ENCODE data around the gene H1-8.

H1-8 gene

DNA sequence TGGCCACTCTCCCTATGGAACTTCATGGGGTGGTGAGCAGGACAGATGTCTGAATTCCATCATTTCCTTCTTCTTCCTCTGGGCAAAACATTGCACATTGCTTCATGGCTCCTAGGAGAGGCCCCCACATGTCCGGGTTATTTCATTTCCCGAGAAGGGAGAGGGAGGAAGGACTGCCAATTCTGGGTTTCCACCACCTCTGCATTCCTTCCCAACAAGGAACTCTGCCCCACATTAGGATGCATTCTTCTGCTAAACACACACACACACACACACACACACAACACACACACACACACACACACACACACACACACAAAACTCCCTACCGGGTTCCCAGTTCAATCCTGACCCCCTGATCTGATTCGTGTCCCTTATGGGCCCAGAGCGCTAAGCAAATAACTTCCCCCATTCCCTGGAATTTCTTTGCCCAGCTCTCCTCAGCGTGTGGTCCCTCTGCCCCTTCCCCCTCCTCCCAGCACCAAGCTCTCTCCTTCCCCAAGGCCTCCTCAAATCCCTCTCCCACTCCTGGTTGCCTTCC lies 12.7 kb upstream of the H1-8 start:
- peaks cover 12% of the 10 kb centered on the region for H3K4me1 Mint-ChIP-seq
- H3K4me3 Mint-ChIP-seq: no peak overlapping the region
- no peak overlapping the region for H3K27ac Mint-ChIP-seq (ENCODE audit: low read depth)
- no peak for ATAC-seq (replicated peaks; ENCODE audit: extremely low read depth, poor library complexity, severe bottlenecking)
- DNase-seq (ENCODE audit: low spot score in 2 of 2): no peak
- no peaks in the 10 kb centered on the region for H3K27me3 Mint-ChIP-seq
- H3K9me3 Mint-ChIP-seq: no peaks in the 10 kb centered on the region
- peaks cover 1% of the 10 kb centered on the region for H3K36me3 Mint-ChIP-seq (ENCODE audit: insufficient read depth)

- Mint-ChIP-seq H3K4me3 (no peak overlapping the region), H3K4me1 (peaks cover 12% of the 10 kb centered on the region), H3K27ac (ENCODE audit: low read depth) (no peak overlapping the region), H3K36me3 (ENCODE audit: insufficient read depth) (peaks cover 1% of the 10 kb centered on the region), H3K27me3 (no peaks in the 10 kb centered on the region), H3K9me3 (no peaks in the 10 kb centered on the region)
- DNase-seq (ENCODE audit: low spot score in 2 of 2) (no peak), ATAC-seq (replicated peaks; ENCODE audit: extremely low read depth, poor library complexity, severe bottlenecking) (no peak)
Measured at GRCh38 chr3:129530821-129531220, 12.2 kb upstream of the H1-8 start.

DNA sequence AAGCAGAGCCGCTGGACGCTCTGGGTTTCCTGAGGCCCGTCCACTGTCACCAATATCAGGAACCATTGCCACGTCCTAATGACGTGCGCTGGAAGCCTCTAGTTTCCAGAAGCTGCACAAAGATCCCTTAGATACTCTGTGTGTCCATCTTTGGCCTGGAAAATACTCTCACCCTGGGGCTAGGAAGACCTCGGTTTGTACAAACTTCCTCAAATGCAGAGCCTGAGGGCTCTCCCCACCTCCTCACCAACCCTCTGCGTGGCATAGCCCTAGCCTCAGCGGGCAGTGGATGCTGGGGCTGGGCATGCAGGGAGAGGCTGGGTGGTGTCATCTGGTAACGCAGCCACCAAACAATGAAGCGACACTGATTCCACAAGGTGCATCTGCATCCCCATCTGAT lies 11.3 kb upstream of the H1-8 start:
- Mint-ChIP-seq H3K27me3 (no peaks in the 10 kb centered on the region), H3K4me3 (no peak overlapping the region), H3K4me1 (peaks cover 12% of the 10 kb centered on the region), H3K27ac (ENCODE audit: low read depth) (peak overlapping the region; percentile 13), H3K36me3 (ENCODE audit: insufficient read depth) (peaks cover 1% of the 10 kb centered on the region), H3K9me3 (no peaks in the 10 kb centered on the region)
- no peak for DNase-seq (ENCODE audit: low spot score in 2 of 2)
- no peak for ATAC-seq (replicated peaks; ENCODE audit: extremely low read depth, poor library complexity, severe bottlenecking)

DNA sequence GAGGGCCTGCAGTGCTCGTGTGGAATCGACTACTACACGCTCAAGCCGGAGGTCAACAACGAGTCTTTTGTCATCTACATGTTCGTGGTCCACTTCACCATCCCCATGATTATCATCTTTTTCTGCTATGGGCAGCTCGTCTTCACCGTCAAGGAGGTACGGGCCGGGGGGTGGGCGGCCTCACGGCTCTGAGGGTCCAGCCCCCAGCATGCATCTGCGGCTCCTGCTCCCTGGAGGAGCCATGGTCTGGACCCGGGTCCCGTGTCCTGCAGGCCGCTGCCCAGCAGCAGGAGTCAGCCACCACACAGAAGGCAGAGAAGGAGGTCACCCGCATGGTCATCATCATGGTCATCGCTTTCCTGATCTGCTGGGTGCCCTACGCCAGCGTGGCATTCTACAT lies 10.7 kb upstream of the H1-8 start:
- Mint-ChIP-seq H3K36me3 (ENCODE audit: insufficient read depth) (peaks cover 1% of the 10 kb centered on the region), H3K27ac (ENCODE audit: low read depth) (peak overlapping the region; percentile 13), H3K9me3 (no peaks in the 10 kb centered on the region), H3K4me1 (peaks cover 12% of the 10 kb centered on the region), H3K27me3 (no peaks in the 10 kb centered on the region), H3K4me3 (no peak overlapping the region)
- ATAC-seq (replicated peaks; ENCODE audit: extremely low read depth, poor library complexity, severe bottlenecking) (no peak), DNase-seq (ENCODE audit: low spot score in 2 of 2) (no peak)

DNA sequence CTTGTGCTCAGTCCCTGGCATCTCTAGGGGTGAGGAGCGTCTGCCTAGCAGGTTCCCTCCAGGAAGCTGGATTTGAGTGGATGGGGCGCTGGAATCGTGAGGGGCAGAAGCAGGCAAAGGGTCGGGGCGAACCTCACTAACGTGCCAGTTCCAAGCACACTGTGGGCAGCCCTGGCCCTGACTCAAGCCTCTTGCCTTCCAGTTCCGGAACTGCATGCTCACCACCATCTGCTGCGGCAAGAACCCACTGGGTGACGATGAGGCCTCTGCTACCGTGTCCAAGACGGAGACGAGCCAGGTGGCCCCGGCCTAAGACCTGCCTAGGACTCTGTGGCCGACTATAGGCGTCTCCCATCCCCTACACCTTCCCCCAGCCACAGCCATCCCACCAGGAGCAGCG lies 9.6 kb upstream of the H1-8 start:
- no peak overlapping the region for H3K4me3 Mint-ChIP-seq
- H3K27ac Mint-ChIP-seq (ENCODE audit: low read depth): no peak overlapping the region
- ATAC-seq (replicated peaks; ENCODE audit: extremely low read depth, poor library complexity, severe bottlenecking) (no peak), DNase-seq (ENCODE audit: low spot score in 2 of 2) (no peak)
- H3K27me3 Mint-ChIP-seq: no peaks in the 10 kb centered on the region
- no peaks in the 10 kb centered on the region for H3K9me3 Mint-ChIP-seq
- H3K4me1 Mint-ChIP-seq: peaks cover 12% of the 10 kb centered on the region
- H3K36me3 Mint-ChIP-seq (ENCODE audit: insufficient read depth): peaks cover 1% of the 10 kb centered on the region

- no peaks in the 10 kb centered on the region for H3K9me3 Mint-ChIP-seq
- H3K36me3 Mint-ChIP-seq (ENCODE audit: insufficient read depth): peaks cover 1% of the 10 kb centered on the region
- ATAC-seq (replicated peaks; ENCODE audit: extremely low read depth, poor library complexity, severe bottlenecking) (no peak), DNase-seq (ENCODE audit: low spot score in 2 of 2) (no peak)
- no peak overlapping the region for H3K27ac Mint-ChIP-seq (ENCODE audit: low read depth)
- H3K4me1 Mint-ChIP-seq: peaks cover 12% of the 10 kb centered on the region
- no peaks in the 10 kb centered on the region for H3K27me3 Mint-ChIP-seq
- no peak overlapping the region for H3K4me3 Mint-ChIP-seq
Measured at GRCh38 chr3:129534428-129535027, 8.4 kb upstream of the H1-8 start.

GRCh38 chr3:129535075-129535474 lies 7.9 kb upstream of the H1-8 start:
- ATAC-seq (replicated peaks; ENCODE audit: extremely low read depth, poor library complexity, severe bottlenecking) (no peak), DNase-seq (ENCODE audit: low spot score in 2 of 2) (no peak)
- Mint-ChIP-seq H3K4me1 (peaks cover 12% of the 10 kb centered on the region), H3K4me3 (no peak overlapping the region), H3K27ac (ENCODE audit: low read depth) (no peak overlapping the region), H3K36me3 (ENCODE audit: insufficient read depth) (peaks cover 1% of the 10 kb centered on the region), H3K27me3 (no peaks in the 10 kb centered on the region), H3K9me3 (no peaks in the 10 kb centered on the region)

GRCh38 chr3:129536374-129536667 lies 6.7 kb upstream of the H1-8 start:
- H3K27me3 Mint-ChIP-seq: no peaks in the 10 kb centered on the region
- no peak overlapping the region for H3K27ac Mint-ChIP-seq (ENCODE audit: low read depth)
- H3K4me3 Mint-ChIP-seq: no peak overlapping the region
- ATAC-seq (replicated peaks; ENCODE audit: extremely low read depth, poor library complexity, severe bottlenecking) (no peak), DNase-seq (ENCODE audit: low spot score in 2 of 2) (no peak)
- H3K9me3 Mint-ChIP-seq: no peaks in the 10 kb centered on the region
- peaks cover 1% of the 10 kb centered on the region for H3K36me3 Mint-ChIP-seq (ENCODE audit: insufficient read depth)
- H3K4me1 Mint-ChIP-seq: peaks cover 12% of the 10 kb centered on the region

- H3K9me3 Mint-ChIP-seq: no peaks in the 10 kb centered on the region
- H3K4me1 Mint-ChIP-seq: peaks cover 7% of the 10 kb centered on the region
- H3K27ac Mint-ChIP-seq (ENCODE audit: low read depth): peak overlapping the region; percentile 81
- ATAC-seq (replicated peaks; ENCODE audit: extremely low read depth, poor library complexity, severe bottlenecking) (no peak), DNase-seq (ENCODE audit: low spot score in 2 of 2) (no peak)
- H3K36me3 Mint-ChIP-seq (ENCODE audit: insufficient read depth): peaks cover under 1% of the 10 kb centered on the region
- H3K27me3 Mint-ChIP-seq: no peaks in the 10 kb centered on the region
- H3K4me3 Mint-ChIP-seq: no peak overlapping the region
Measured at GRCh38 chr3:129536804-129537203, 6.2 kb upstream of the H1-8 start.

GRCh38 chr3:129539206-129539605 lies 3.8 kb upstream of the H1-8 start:
- no peak overlapping the region for H3K4me3 Mint-ChIP-seq
- ATAC-seq (replicated peaks; ENCODE audit: extremely low read depth, poor library complexity, severe bottlenecking) (no peak), DNase-seq (ENCODE audit: low spot score in 2 of 2) (no peak)
- H3K27me3 Mint-ChIP-seq: no peaks in the 10 kb centered on the region
- no peaks in the 10 kb centered on the region for H3K9me3 Mint-ChIP-seq
- H3K4me1 Mint-ChIP-seq: peaks cover 3% of the 10 kb centered on the region
- H3K36me3 Mint-ChIP-seq (ENCODE audit: insufficient read depth): peaks cover 3% of the 10 kb centered on the region
- H3K27ac Mint-ChIP-seq (ENCODE audit: low read depth): no peak overlapping the region

- H3K4me1 Mint-ChIP-seq: no peaks in the 10 kb centered on the region
- no peaks in the 10 kb centered on the region for H3K9me3 Mint-ChIP-seq
- no peak for DNase-seq (ENCODE audit: low spot score in 2 of 2)
- ATAC-seq (replicated peaks; ENCODE audit: extremely low read depth, poor library complexity, severe bottlenecking): no peak
- H3K27me3 Mint-ChIP-seq: no peaks in the 10 kb centered on the region
- H3K36me3 Mint-ChIP-seq (ENCODE audit: insufficient read depth): peaks cover 3% of the 10 kb centered on the region
- H3K4me3 Mint-ChIP-seq: no peak overlapping the region
- H3K27ac Mint-ChIP-seq (ENCODE audit: low read depth): no peak overlapping the region
Measured at GRCh38 chr3:129540776-129541516, 2.0 kb upstream of the H1-8 start.

DNA sequence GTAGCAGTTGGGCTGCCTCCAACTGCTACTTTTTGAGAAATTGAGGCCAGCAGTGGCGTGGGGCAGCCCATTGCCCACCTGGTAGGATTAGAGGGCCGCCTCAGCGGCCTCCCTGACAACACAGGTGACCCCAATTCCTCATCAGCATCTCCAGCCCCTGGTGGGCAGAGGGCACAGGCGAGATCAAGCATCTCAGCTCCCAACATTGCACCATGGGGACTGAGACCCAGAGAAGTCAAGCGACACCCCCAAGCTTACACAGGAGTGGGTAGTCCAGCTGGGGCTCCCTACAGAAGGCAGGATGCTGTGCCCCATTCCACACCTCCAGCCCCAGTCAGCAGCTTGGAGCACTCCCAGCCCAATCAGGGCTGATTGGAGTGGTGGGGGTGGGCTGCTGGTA lies 228 bp upstream of the H1-8 start:
- no peaks in the 10 kb centered on the region for H3K27me3 Mint-ChIP-seq
- ATAC-seq (replicated peaks; ENCODE audit: extremely low read depth, poor library complexity, severe bottlenecking): no peak
- H3K36me3 Mint-ChIP-seq (ENCODE audit: insufficient read depth): peaks cover 3% of the 10 kb centered on the region
- H3K9me3 Mint-ChIP-seq: no peaks in the 10 kb centered on the region
- H3K4me3 Mint-ChIP-seq: no peak overlapping the region
- H3K27ac Mint-ChIP-seq (ENCODE audit: low read depth): no peak overlapping the region
- no peaks in the 10 kb centered on the region for H3K4me1 Mint-ChIP-seq
- no peak for DNase-seq (ENCODE audit: low spot score in 2 of 2)

- Mint-ChIP-seq H3K4me3 (no peak overlapping the region), H3K36me3 (ENCODE audit: insufficient read depth) (peaks cover 3% of the 10 kb centered on the region), H3K27me3 (no peaks in the 10 kb centered on the region), H3K4me1 (no peaks in the 10 kb centered on the region), H3K9me3 (no peaks in the 10 kb centered on the region), H3K27ac (ENCODE audit: low read depth) (peak overlapping the region; percentile 10)
- DNase-seq (ENCODE audit: low spot score in 2 of 2): no peak
- no peak for ATAC-seq (replicated peaks; ENCODE audit: extremely low read depth, poor library complexity, severe bottlenecking)
Measured at GRCh38 chr3:129543999-129544398, 1.0 kb downstream of the H1-8 start.

All from central memory CD8-positive, alpha-beta T cell (primary cell).